HG03432 (cell line): Measurements from ENCODE around the gene GFOD1.
A peak's percentile ranks its signal among the peaks of the same experiment; 100 is the strongest.
"Not testable (repeated sequence)": the region's sequence is repeated elsewhere in the genome, so short reads cannot be mapped to it uniquely, and the experiment has no call there.

Source experiments
- ATAC-seq: cut with Tn5 transposase; IDR thresholded peaks from one replicate; pipeline ENCODE4 v1.9.1; 2021; ENCODE audit warnings: mild to moderate bottlenecking, moderate library complexity; ENCODE audit not compliant: unreplicated experiment

Gene GFOD1

GRCh38 chr6:13331516-13332348 is 155.7 kb downstream of the GFOD1 start:
- ATAC-seq = no peak

- no peak for ATAC-seq
Measured at GRCh38 chr6:13328875-13329183, 158.6 kb downstream of the GFOD1 start.

DNA sequence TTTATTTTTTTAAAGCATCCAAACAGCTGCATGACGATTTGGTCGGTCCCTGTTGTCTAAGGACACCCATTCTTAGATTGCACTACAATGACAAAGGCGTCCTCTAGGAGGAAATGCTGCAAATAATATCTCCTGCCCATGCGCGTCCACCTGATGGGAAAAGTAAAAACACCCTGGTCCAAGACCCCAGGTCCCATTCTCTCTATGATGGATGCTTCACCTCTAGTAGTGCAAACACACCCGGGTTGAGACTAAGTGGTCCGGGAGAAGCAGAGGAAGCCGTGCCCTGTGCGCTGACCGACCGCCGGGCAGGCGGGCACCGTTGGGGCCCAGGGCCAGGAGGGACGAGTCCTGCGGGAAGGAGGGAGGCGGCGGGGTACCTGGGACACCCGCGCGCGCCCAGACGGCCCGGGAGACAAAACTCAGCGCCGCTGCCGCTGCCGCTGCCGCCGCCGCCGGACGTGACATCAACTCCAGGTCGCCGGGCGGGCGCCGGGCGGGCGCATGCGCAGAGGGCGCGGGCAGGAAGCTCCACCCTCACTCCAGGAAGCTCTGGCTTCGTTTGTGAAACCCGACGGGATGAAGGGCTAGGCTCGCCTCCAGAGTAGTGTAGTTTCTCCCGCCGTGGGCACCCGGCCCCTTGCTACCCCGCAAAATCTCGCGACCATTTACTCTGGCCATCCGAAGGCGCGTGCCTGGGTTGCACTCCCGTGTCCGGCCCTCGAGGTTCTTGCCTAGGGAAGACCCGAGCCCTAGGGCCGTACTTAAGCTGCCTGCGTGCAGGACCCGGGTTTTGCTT is 159.1 kb downstream of the GFOD1 start, which contains the start of gene TBC1D7:
Gene TBC1D7, minus strand, starts transcription at position 462 of the 799 bp plus-strand sequence. CDS start 1,639 bp downstream, outside the sequence.
- peak; percentile 94 for ATAC-seq

DNA sequence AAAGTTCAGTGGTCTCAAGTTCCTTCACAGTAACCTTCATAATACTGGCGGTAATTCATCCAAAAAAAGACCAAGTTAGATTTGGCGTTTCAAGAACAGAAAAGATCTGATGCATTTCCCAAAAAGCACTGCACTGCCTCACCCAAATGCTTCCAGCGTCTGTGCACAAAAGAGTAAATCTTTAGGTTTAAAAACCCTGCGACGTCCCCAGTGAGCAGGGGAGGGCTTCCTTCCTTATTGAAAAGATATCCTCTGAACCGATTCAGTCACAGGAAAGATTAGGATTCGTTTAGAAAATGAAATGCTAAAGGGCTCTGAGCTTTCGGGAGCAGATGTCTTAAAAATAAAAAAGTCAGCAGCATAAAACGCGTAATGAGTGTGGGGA is 159.7 kb downstream of the GFOD1 start:
- ATAC-seq = no peak

DNA sequence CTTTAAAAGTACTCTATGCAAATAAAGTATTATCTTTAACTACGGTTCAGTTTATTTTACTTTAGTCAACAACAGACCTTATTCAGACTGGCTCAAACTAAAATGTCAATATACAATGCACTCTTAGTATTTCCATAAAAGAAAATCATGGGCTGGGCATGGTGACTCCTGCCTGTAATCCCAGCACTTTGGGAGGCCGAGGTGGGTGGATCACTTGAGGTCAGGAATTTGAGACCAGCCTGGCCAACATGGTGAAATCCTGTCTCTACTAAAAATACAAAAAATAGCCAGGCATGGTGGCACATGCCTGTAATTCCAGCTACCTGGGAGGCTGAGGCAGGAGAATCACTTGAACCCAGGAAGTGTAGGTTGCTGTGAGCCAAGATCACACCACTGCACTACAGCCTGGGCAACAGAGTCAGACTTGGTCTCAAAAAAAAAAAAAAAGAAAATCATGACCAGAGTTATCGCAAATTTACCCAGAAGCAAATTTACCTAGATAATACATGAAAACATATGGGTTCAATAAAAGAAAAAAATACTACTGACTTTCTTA is 161.3 kb downstream of the GFOD1 start:
- ATAC-seq = not testable (repeated sequence)

DNA sequence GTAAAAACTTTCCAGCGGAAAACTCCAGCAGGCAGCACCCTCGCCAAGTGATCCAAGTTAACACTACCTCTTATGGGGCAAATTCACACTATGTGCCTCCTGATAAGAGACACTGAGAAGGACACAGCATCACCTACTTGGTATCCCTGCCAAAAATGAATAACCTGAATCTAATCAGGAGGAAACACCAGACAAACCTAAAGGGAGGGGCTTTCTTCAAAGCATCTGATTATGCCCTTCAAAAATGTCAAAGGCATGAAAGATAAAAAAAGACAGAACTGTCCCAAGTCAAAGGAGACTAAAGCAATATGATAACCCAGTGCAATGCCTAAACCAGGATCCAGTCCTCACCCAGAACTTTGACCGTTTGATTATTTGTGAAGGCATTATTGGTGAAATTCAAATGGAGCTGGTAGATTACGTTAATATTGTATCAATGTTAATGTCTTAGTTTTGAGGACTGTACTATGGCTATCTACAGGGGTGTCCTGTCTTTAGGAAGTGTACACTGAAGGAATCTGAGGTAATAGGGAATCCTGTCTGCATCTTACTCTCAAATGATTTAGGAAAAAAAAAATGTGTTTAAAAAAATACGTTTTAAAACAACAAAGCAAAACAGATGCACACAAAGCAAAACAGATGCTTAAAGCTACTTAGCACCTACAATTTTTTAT is 167.4 kb downstream of the GFOD1 start:
- no peak for ATAC-seq

DNA sequence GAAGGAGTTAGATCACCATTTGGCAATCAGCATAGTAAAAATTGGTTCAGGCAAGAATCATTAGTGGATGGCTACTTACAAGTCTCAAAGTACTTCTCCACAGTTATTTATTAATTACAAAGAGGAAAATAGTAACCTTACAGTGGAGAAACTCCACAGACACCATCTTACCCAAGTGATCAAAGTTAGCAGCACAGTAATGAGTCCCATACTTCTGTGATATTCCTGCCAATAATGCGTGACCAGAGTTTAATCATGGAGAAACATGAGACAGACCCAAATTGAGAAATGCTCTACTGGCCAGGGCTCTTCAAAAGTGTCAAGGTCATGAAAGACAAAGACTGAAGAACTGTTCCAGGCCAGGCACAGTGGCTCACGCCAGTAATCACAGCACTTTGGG is 168.6 kb downstream of the GFOD1 start:
- no peak for ATAC-seq

- ATAC-seq = no peak
Measured at GRCh38 chr6:13315896-13316295, 171.5 kb downstream of the GFOD1 start.

DNA sequence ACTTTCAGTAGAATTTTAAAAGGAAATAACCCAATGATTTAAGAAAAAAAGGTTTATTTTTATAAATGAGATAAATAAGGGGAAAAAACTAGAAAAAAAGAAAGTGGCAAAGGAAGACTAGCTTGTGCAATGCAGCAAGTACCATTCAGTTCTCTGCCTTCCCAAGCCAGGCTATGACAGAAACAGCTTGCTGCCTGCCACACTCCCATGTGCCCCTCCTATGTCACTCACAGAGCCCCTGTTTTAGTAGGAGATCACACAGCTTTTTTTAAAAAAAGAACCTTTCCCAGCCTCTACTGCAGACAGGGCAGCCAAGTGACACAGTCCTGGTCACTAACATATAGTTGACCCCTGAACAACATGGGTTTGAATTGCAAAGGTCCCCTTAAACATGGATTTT is 172.6 kb downstream of the GFOD1 start:
- no peak for ATAC-seq

GRCh38 chr6:13311155-13311554 is 176.2 kb downstream of the GFOD1 start:
- ATAC-seq = no peak

DNA sequence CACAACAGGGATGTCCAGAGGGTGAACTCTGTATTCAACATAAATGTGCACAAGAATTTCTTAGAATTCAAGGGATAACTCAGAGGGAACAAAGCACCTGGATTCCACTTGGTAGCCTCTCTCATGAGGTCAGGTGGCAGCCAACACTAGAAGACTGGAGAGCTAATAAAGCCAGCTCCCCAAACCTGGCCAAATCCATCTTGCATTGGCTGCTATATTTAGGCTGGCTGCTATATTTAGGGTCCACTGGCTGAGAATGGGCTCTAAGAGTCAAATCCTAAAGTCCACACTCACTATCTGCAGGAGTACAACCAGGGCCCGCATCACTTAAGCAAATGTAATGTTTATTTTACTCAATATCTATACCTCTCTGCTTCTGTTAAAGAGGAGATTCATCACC is 179.1 kb downstream of the GFOD1 start:
- no peak for ATAC-seq
